Activated naive CD4-positive, alpha-beta T cell treated with anti-CD3 and anti-CD28 coated beads for 36 hours (primary cell): ENCODE results near the gene ASNSD1. TPM values are rescaled to one million over a fixed set of nuclear protein-coding genes. Genes with fewer than 3 reads are reported as not detected.
A peak's percentile ranks its signal among the peaks of the same experiment; 100 is the strongest.

Source experiments
- CTCF ChIA-PET: fragments of 350-600 bp; sonication (Branson Sonifier 250); formaldehyde crosslinking; loops from one replicate; lab custom pipeline; 2021; ENCODE audit warnings: antibody characterized with exemption; lab: Charles Lee
- DNase-seq: peaks from one replicate; pipeline ENCODE4 v3.0.0-alpha.2; 2020
- H3K27ac Mint-ChIP-seq: one replicate; pipeline ENCODE4 v1.8.0; 2021; ENCODE audit warnings: mild to moderate bottlenecking, mixed read lengths
- H3K27me3 Mint-ChIP-seq: one replicate; pipeline ENCODE4 v1.8.0; 2021; ENCODE audit warnings: low read depth, mixed read lengths
- H3K36me3 Mint-ChIP-seq: one replicate; pipeline ENCODE4 v1.8.0; 2021; ENCODE audit warnings: low read depth, mixed read lengths
- H3K4me1 Mint-ChIP-seq: one replicate; pipeline ENCODE4 v1.8.0; 2021; ENCODE audit warnings: low read depth, mixed read lengths
- H3K4me3 Mint-ChIP-seq: one replicate; pipeline ENCODE4 v1.8.0; 2021; ENCODE audit warnings: mild to moderate bottlenecking, moderate library complexity, mixed read lengths
- H3K9me3 Mint-ChIP-seq: one replicate; pipeline ENCODE4 v1.8.0; 2021; ENCODE audit warnings: mixed read lengths
- intact Hi-C: fragments of 100-400 bp; cut with micrococcal nuclease; formaldehyde crosslinking; loops from one replicate; pipeline ENCODE4 v1.15.1; 2023
- total RNA-seq, 2 experiments: library from RNA; stranded (reverse); gene quantifications; one replicate each; pipeline ENCODE4 v1.2.3, GENCODE V29; 2021

Gene ASNSD1
- total RNA-seq: 10 to 100 TPM; 35.4 to 38.2 TPM

- no peaks in the 10 kb centered on the region for H3K27me3 Mint-ChIP-seq
- no peaks in the 10 kb centered on the region for H3K9me3 Mint-ChIP-seq
- H3K27ac Mint-ChIP-seq: no peak within 1 kb of the TSS
- H3K36me3 Mint-ChIP-seq: peaks cover 12% of the 10 kb centered on the region
- CTCF ChIA-PET: interaction anchor here (0.6 to 7.7 kb wide), 23 partner anchors 9 to 629 kb away, joined by 3 to 87 read pairs (median 4); partner anchors contain the start of genes ANKAR, OSGEPL1 and SLC40A1
- peak; percentile 98 for DNase-seq
- peaks cover 52% of the 10 kb centered on the region for H3K4me1 Mint-ChIP-seq
- no peak within 1 kb of the TSS for H3K4me3 Mint-ChIP-seq
- intact Hi-C loops: loop anchor here (1.0 to 5.0 kb wide), 14 partner anchors 13 to 1361 kb away; partner anchors contain the start of genes ANKAR, NEMP2, ORMDL1 and OSGEPL1
Observed at GRCh38 chr2:189661148-189661956, at the start of gene ASNSD1. Gene ASNSD1, plus strand, starts transcription at chr2:189661459. Its CDS starts 4,674 bp downstream, at chr2:189666133.

- H3K4me1 Mint-ChIP-seq: peaks cover 2% of the 10 kb centered on the region
- H3K27ac Mint-ChIP-seq: no peak overlapping the region
- no peaks in the 10 kb centered on the region for H3K36me3 Mint-ChIP-seq
- H3K9me3 Mint-ChIP-seq: no peaks in the 10 kb centered on the region
- intact Hi-C loops: no loop called here
- CTCF ChIA-PET: interaction anchor here (0.6 kb wide), 1 partner anchor 518 kb away, joined by 4 read pairs; no protein-coding TSS in a partner anchor
- DNase-seq: no peak
- no peaks in the 10 kb centered on the region for H3K27me3 Mint-ChIP-seq
- H3K4me3 Mint-ChIP-seq: no peak overlapping the region
Observed at GRCh38 chr2:189613077-189613636, 48.1 kb upstream of the ASNSD1 start.

DNA sequence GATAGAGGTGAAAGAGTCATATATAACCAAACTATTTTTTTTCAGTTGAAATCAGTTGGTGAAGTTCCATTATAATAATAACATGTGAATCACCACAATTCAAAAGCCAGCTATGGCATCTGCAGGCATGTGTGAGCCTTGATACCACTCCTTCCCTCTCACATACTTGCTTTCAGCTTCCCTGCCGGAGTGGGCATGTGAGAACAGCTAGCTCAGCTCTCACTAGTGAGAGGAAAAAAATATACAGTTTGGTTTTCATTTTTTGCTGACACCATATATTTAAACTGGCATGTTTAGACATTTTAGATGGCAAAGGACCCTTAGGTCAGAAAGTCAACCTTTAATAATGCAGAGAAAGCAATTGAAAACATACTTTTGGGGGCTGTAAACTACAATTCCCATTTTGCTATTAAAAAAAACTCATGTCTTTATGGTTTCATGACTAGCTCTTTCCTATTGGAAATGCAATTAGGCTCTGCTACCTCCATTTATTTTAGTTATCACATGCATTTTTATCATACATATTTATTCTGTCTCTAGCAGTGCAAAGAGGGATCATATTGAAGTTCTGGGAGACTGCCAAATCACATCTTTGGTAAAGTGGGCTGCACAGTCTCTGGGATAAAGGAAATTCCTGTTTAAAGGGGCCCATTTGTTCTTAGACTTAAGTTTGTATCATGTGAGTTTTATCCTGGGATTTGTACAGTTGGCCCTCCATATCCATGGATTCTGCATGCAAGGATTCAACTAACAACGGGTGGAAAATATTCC lies 47.4 kb upstream of the ASNSD1 start:
- intact Hi-C loops: no loop called here
- H3K36me3 Mint-ChIP-seq: no peaks in the 10 kb centered on the region
- H3K9me3 Mint-ChIP-seq: no peaks in the 10 kb centered on the region
- H3K4me3 Mint-ChIP-seq: no peak overlapping the region
- H3K27ac Mint-ChIP-seq: no peak overlapping the region
- no peak for DNase-seq
- no peaks in the 10 kb centered on the region for H3K27me3 Mint-ChIP-seq
- peaks cover 2% of the 10 kb centered on the region for H3K4me1 Mint-ChIP-seq
- CTCF ChIA-PET: no interaction called here

- peaks cover 2% of the 10 kb centered on the region for H3K4me1 Mint-ChIP-seq
- no peak for DNase-seq
- CTCF ChIA-PET: interaction anchor here (0.8 kb wide), 1 partner anchor 42 kb away, joined by 3 read pairs; no protein-coding TSS in a partner anchor
- no peaks in the 10 kb centered on the region for H3K27me3 Mint-ChIP-seq
- intact Hi-C loops: no loop called here
- H3K4me3 Mint-ChIP-seq: no peak overlapping the region
- no peaks in the 10 kb centered on the region for H3K36me3 Mint-ChIP-seq
- no peaks in the 10 kb centered on the region for H3K9me3 Mint-ChIP-seq
- H3K27ac Mint-ChIP-seq: no peak overlapping the region
Observed at GRCh38 chr2:189614585-189614984, 46.7 kb upstream of the ASNSD1 start.

- Mint-ChIP-seq H3K36me3 (no peaks in the 10 kb centered on the region), H3K4me3 (no peak overlapping the region), H3K4me1 (peaks cover 1% of the 10 kb centered on the region), H3K9me3 (no peaks in the 10 kb centered on the region), H3K27me3 (no peaks in the 10 kb centered on the region), H3K27ac (no peak overlapping the region)
- intact Hi-C loops: no loop called here
- CTCF ChIA-PET: no interaction called here
- DNase-seq: no peak
Observed at GRCh38 chr2:189618197-189618596, 43.1 kb upstream of the ASNSD1 start.

GRCh38 chr2:189621781-189622180 lies 39.5 kb upstream of the ASNSD1 start:
- intact Hi-C loops: no loop called here
- no peak for DNase-seq
- Mint-ChIP-seq H3K36me3 (no peaks in the 10 kb centered on the region), H3K9me3 (no peaks in the 10 kb centered on the region), H3K4me3 (no peak overlapping the region), H3K27ac (no peak overlapping the region), H3K4me1 (peaks cover 23% of the 10 kb centered on the region), H3K27me3 (no peaks in the 10 kb centered on the region)
- CTCF ChIA-PET: no interaction called here

- Mint-ChIP-seq H3K27me3 (no peaks in the 10 kb centered on the region), H3K4me3 (no peak overlapping the region), H3K4me1 (peaks cover 24% of the 10 kb centered on the region), H3K36me3 (no peaks in the 10 kb centered on the region), H3K27ac (no peak overlapping the region), H3K9me3 (no peaks in the 10 kb centered on the region)
- intact Hi-C loops: no loop called here
- CTCF ChIA-PET: interaction anchor here (1.6 kb wide), 1 partner anchor 20 kb away, joined by 3 read pairs; no protein-coding TSS in a partner anchor
- DNase-seq: no peak
Observed at GRCh38 chr2:189623049-189623448, 38.2 kb upstream of the ASNSD1 start.

DNA sequence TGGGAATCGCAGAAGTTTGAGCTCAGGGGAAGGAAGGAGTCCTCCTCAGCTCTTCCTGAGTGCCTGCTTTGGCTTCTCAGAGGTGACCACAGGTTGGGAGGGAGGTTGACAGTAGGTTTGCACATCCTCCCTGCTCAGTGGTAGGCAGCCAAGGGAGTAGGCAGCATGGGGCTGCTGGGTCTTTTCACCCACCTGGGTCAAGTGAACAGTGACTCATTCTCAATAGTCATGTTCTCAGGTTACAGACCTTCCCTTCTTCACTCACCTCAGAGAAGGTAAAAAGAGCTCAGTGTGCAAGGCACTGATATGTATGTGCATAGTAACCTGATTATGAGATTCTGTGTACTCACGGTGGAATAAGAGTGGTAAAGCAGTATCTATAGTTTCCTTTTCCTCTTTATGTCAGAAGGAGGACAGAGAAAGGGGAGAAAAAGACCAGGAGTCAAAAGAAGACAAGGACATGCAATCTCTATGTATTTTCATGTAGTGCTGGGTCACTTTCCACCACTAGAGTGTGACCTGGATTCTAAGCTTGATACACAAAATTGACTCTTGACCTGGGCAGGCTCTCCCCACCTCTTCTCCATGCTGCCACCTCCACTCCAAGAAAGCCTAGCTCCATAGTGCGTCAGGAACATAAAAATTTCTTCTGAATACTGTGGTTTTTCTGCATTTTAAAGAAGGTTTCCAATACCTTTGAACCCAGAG lies 36.5 kb upstream of the ASNSD1 start:
- Mint-ChIP-seq H3K4me1 (peaks cover 24% of the 10 kb centered on the region), H3K27ac (no peak overlapping the region), H3K4me3 (no peak overlapping the region), H3K9me3 (no peaks in the 10 kb centered on the region), H3K27me3 (no peaks in the 10 kb centered on the region), H3K36me3 (no peaks in the 10 kb centered on the region)
- CTCF ChIA-PET: interaction anchor here (0.7 to 1.0 kb wide), 2 partner anchors 36 to 147 kb away, joined by 3 to 4 read pairs; partner anchors contain the start of gene ASNSD1
- DNase-seq: no peak
- intact Hi-C loops: no loop called here

DNA sequence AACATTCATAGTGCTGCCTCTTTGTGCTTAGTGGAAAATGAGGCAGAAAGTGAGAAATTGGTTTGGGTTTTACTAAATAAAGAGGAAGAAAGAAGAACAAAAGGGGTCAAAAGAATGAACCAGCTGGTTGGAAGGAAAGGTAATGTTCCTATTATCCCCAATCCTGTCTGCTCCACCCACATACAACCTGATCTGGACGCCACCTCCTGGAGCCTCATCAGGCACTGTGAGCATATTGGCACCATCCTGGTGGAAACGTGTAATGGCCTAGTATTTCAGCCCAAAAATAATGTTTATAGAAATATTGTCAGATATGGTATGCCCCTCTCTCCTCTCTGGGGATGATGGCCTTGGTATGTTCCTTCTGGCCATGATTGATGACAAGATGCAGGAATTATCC lies 35.6 kb upstream of the ASNSD1 start:
- DNase-seq: no peak
- intact Hi-C loops: no loop called here
- Mint-ChIP-seq H3K27me3 (no peaks in the 10 kb centered on the region), H3K4me3 (no peak overlapping the region), H3K27ac (no peak overlapping the region), H3K36me3 (no peaks in the 10 kb centered on the region), H3K4me1 (peaks cover 24% of the 10 kb centered on the region), H3K9me3 (no peaks in the 10 kb centered on the region)
- CTCF ChIA-PET: no interaction called here

- Mint-ChIP-seq H3K27ac (no peak overlapping the region), H3K4me1 (peaks cover 24% of the 10 kb centered on the region), H3K27me3 (no peaks in the 10 kb centered on the region), H3K4me3 (no peak overlapping the region), H3K36me3 (no peaks in the 10 kb centered on the region), H3K9me3 (no peaks in the 10 kb centered on the region)
- DNase-seq: no peak
- intact Hi-C loops: no loop called here
- CTCF ChIA-PET: interaction anchor here (1.5 kb wide), 1 partner anchor 9 kb away, joined by 4 read pairs; no protein-coding TSS in a partner anchor
Observed at GRCh38 chr2:189627789-189628188, 33.5 kb upstream of the ASNSD1 start.

GRCh38 chr2:189628817-189629530 lies 32.3 kb upstream of the ASNSD1 start:
- H3K36me3 Mint-ChIP-seq: no peaks in the 10 kb centered on the region
- H3K4me3 Mint-ChIP-seq: no peak overlapping the region
- intact Hi-C loops: no loop called here
- no peaks in the 10 kb centered on the region for H3K27me3 Mint-ChIP-seq
- DNase-seq: no peak
- CTCF ChIA-PET: interaction anchor here (0.6 to 0.9 kb wide), 3 partner anchors 24 to 219 kb away, joined by 3 to 4 read pairs (median 3); no protein-coding TSS in a partner anchor
- H3K9me3 Mint-ChIP-seq: no peaks in the 10 kb centered on the region
- H3K4me1 Mint-ChIP-seq: peaks cover 24% of the 10 kb centered on the region
- no peak overlapping the region for H3K27ac Mint-ChIP-seq
